Measurements from ENCODE around the gene PRKAG2.
A peak's percentile ranks its signal among the peaks of the same experiment; 100 is the strongest.
"Not testable (repeated sequence)": the region's sequence is repeated elsewhere in the genome, so short reads cannot be mapped to it uniquely, and the experiment has no call there.

The PRKAG2 gene

DNA sequence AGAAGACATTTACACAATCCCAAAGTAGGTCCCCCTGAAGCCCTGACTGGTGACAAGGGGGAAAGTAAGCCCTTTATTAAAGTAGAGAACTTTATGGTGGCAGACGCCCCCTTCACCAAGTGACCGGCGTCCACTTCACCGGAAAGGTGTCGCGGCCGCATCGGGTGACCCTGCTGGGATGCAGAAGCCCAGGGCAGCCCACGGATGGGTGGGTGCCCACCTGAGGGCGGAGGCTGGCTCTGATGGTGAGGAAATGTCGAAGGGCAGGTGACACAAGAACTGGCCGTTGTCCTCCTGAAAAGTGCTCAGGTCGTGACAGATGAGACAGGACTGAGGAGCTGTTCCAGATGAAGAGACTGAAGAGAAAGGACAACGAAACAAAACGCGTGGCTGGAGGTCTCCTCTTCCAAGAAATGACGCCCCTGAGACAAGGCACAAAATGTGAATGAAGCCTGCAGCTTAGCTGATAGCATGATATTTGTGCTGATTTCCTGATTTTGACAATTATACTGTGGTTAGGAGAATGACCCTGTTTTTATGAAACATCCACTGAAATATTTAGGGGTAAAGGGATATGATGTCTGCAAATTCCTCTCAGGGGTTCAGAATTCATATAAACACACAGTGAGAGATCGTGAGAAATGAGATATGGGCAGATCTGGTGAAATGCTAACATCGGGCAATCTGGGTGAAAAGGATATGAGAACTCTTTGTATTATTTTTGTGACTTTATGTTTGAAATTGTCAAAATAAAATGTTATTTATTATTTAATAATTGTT, 123.9 kb downstream of the PRKAG2 start:
- WGBS, 2 experiments = 93 to 96% methylated on average over 19 of the region's 19 CpGs
- H3K9me3 ChIP-seq (ENCODE audit: control insufficient read depth, low read length) = no peaks in the 10 kb centered on the region
- peaks cover 13% of the 10 kb centered on the region for H3K4me1 ChIP-seq (ENCODE audit: control insufficient read depth, insufficient read depth, low read length)
- H3K36me3 ChIP-seq (ENCODE audit: control insufficient read depth, insufficient read depth, low read length) = no peaks in the 10 kb centered on the region
- no peak overlapping the region for H3K27ac ChIP-seq (ENCODE audit: insufficient read depth, low read depth, low read length, poor library complexity, severe bottlenecking)
- no peaks in the 10 kb centered on the region for H3K27me3 ChIP-seq (ENCODE audit: control insufficient read depth, insufficient read depth, low read length, poor library complexity, severe bottlenecking)
- no peak overlapping the region for H3K4me3 ChIP-seq (ENCODE audit: insufficient read depth, low read depth, low read length)

GRCh38 chr7:151752037-151752436, 124.9 kb downstream of the PRKAG2 start:
- H3K27ac ChIP-seq (ENCODE audit: insufficient read depth, low read depth, low read length, poor library complexity, severe bottlenecking) = no peak overlapping the region
- 92 to 96% methylated on average over 8 of the region's 8 CpGs for WGBS, 2 experiments
- H3K4me1 ChIP-seq (ENCODE audit: control insufficient read depth, insufficient read depth, low read length) = peaks cover 10% of the 10 kb centered on the region
- no peaks in the 10 kb centered on the region for H3K36me3 ChIP-seq (ENCODE audit: control insufficient read depth, insufficient read depth, low read length)
- H3K9me3 ChIP-seq (ENCODE audit: control insufficient read depth, low read length) = no peaks in the 10 kb centered on the region
- no peaks in the 10 kb centered on the region for H3K27me3 ChIP-seq (ENCODE audit: control insufficient read depth, insufficient read depth, low read length, poor library complexity, severe bottlenecking)
- no peak overlapping the region for H3K4me3 ChIP-seq (ENCODE audit: insufficient read depth, low read depth, low read length)

- 94 to 97% methylated on average over 15 of the region's 15 CpGs for WGBS, 2 experiments
- H3K27ac ChIP-seq (ENCODE audit: insufficient read depth, low read depth, low read length, poor library complexity, severe bottlenecking) = no peak overlapping the region
- no peaks in the 10 kb centered on the region for H3K27me3 ChIP-seq (ENCODE audit: control insufficient read depth, insufficient read depth, low read length, poor library complexity, severe bottlenecking)
- no peaks in the 10 kb centered on the region for H3K9me3 ChIP-seq (ENCODE audit: control insufficient read depth, low read length)
- no peaks in the 10 kb centered on the region for H3K36me3 ChIP-seq (ENCODE audit: control insufficient read depth, insufficient read depth, low read length)
- H3K4me1 ChIP-seq (ENCODE audit: control insufficient read depth, insufficient read depth, low read length) = peaks cover 2% of the 10 kb centered on the region
- H3K4me3 ChIP-seq (ENCODE audit: insufficient read depth, low read depth, low read length) = no peak overlapping the region
These were observed 128.2 kb downstream of the PRKAG2 start for GRCh38 chr7:151748733-151749132.

- H3K27ac ChIP-seq (ENCODE audit: insufficient read depth, low read depth, low read length, poor library complexity, severe bottlenecking); H3K9me3 ChIP-seq (ENCODE audit: control insufficient read depth, low read length); H3K36me3 ChIP-seq (ENCODE audit: control insufficient read depth, insufficient read depth, low read length); H3K4me1 ChIP-seq (ENCODE audit: control insufficient read depth, insufficient read depth, low read length); H3K4me3 ChIP-seq (ENCODE audit: insufficient read depth, low read depth, low read length); H3K27me3 ChIP-seq (ENCODE audit: control insufficient read depth, insufficient read depth, low read length, poor library complexity, severe bottlenecking): not testable (repeated sequence)
- 93 to 96% methylated on average over 5 of the region's 5 CpGs for WGBS, 2 experiments
These were observed 128.9 kb downstream of the PRKAG2 start for GRCh38 chr7:151748021-151748420.

GRCh38 chr7:151745706-151746105, 131.2 kb downstream of the PRKAG2 start:
- no peak overlapping the region for H3K27ac ChIP-seq (ENCODE audit: insufficient read depth, low read depth, low read length, poor library complexity, severe bottlenecking)
- 86 to 90% methylated on average over 11 of the region's 11 CpGs for WGBS, 2 experiments
- H3K4me3 ChIP-seq (ENCODE audit: insufficient read depth, low read depth, low read length) = no peak overlapping the region
- H3K4me1 ChIP-seq (ENCODE audit: control insufficient read depth, insufficient read depth, low read length) = peaks cover 10% of the 10 kb centered on the region
- H3K36me3 ChIP-seq (ENCODE audit: control insufficient read depth, insufficient read depth, low read length) = no peaks in the 10 kb centered on the region
- no peaks in the 10 kb centered on the region for H3K27me3 ChIP-seq (ENCODE audit: control insufficient read depth, insufficient read depth, low read length, poor library complexity, severe bottlenecking)
- H3K9me3 ChIP-seq (ENCODE audit: control insufficient read depth, low read length) = no peaks in the 10 kb centered on the region

DNA sequence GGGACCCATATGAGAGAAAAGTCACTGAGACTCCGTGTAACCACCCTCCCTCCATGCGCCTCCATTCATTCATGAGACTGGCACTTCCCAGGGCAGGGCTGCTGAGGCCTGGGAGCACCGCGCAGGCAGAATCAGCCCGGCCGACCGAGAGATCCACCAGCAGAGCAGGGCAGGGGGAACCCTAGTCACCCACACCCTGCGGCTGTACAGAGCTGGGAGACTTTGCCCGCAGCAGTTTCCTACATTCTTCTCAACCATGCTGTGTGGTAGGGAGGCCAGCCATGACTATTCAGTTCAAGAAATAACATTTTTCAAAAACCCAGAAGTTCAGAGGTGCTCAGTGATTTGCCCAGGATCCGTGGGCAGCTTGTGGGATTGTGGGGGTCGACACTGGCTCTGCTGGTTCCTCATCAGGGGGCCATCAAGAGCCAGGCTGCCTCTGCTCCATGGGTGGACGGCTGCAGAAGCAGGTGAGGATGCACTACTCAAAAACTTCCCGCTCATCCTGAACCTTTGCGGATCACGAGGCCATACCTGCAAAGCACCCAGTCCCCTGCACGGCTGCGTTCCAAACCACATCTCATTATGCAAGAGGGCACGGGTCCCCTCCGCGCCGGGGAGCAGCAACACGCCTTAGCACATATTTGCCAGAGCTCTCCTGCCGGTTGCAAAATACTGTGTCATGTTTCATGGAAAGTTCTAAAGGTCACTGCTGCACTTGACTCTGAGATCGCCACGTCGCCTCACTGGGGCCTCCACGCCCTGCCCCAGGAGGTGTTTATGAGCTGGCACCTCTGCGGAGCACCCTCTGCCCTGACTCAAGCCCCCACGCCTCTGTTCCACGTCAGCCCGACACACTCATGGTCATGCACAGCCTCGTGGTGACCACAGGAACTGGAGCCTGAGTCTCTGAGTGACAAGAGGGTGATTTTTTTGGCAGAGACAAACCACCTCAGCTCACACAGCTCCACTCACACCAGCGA, 132.0 kb downstream of the PRKAG2 start:
- Histone ChIP-seq H3K4me3 (ENCODE audit: insufficient read depth, low read depth, low read length) (no peak overlapping the region), H3K27ac (ENCODE audit: insufficient read depth, low read depth, low read length, poor library complexity, severe bottlenecking) (no peak overlapping the region), H3K27me3 (ENCODE audit: control insufficient read depth, insufficient read depth, low read length, poor library complexity, severe bottlenecking) (no peaks in the 10 kb centered on the region), H3K36me3 (ENCODE audit: control insufficient read depth, insufficient read depth, low read length) (no peaks in the 10 kb centered on the region), H3K9me3 (ENCODE audit: control insufficient read depth, low read length) (no peaks in the 10 kb centered on the region), H3K4me1 (ENCODE audit: control insufficient read depth, insufficient read depth, low read length) (peaks cover 18% of the 10 kb centered on the region)
- 95 to 96% methylated on average over 33 of the region's 33 CpGs for WGBS, 2 experiments

DNA sequence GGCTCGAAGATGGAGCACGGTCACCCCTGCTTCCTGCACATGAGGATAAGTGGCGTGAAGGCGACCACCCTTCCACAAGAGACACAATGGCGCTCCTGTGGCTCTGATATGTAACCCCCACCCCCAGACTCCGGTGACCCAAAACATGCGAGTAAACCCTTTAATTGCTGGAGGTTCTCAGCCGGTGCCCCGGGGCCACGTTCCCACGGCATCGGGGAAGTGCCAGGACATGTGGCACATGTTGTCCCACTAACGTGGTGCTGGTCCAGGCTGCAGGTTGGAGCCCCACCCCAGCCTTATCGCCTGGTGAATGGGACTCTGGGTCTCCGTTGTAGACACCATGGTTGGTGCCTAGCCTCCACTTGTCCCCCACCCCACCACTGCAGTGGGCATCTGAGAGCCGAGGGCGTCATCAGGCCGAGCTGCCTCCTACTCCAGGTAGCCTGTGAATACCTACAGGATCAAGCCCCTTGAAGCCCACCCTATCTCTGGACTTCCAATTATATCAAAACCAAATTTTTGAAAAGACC, 132.8 kb downstream of the PRKAG2 start:
- Histone ChIP-seq H3K27me3 (ENCODE audit: control insufficient read depth, insufficient read depth, low read length, poor library complexity, severe bottlenecking) (no peaks in the 10 kb centered on the region), H3K27ac (ENCODE audit: insufficient read depth, low read depth, low read length, poor library complexity, severe bottlenecking) (no peak overlapping the region), H3K9me3 (ENCODE audit: control insufficient read depth, low read length) (no peaks in the 10 kb centered on the region), H3K4me1 (ENCODE audit: control insufficient read depth, insufficient read depth, low read length) (peaks cover 21% of the 10 kb centered on the region), H3K4me3 (ENCODE audit: insufficient read depth, low read depth, low read length) (no peak overlapping the region), H3K36me3 (ENCODE audit: control insufficient read depth, insufficient read depth, low read length) (no peaks in the 10 kb centered on the region)
- WGBS, 2 experiments = 93 to 94% methylated on average over 18 of the region's 18 CpGs

GRCh38 chr7:151743481-151743983, 133.4 kb downstream of the PRKAG2 start:
- no peaks in the 10 kb centered on the region for H3K36me3 ChIP-seq (ENCODE audit: control insufficient read depth, insufficient read depth, low read length)
- peak overlapping the region; percentile 17 for H3K27ac ChIP-seq (ENCODE audit: insufficient read depth, low read depth, low read length, poor library complexity, severe bottlenecking)
- H3K9me3 ChIP-seq (ENCODE audit: control insufficient read depth, low read length) = no peaks in the 10 kb centered on the region
- 79 to 80% methylated on average over 10 of the region's 10 CpGs for WGBS, 2 experiments
- no peaks in the 10 kb centered on the region for H3K27me3 ChIP-seq (ENCODE audit: control insufficient read depth, insufficient read depth, low read length, poor library complexity, severe bottlenecking)
- H3K4me3 ChIP-seq (ENCODE audit: insufficient read depth, low read depth, low read length) = no peak overlapping the region
- H3K4me1 ChIP-seq (ENCODE audit: control insufficient read depth, insufficient read depth, low read length) = peaks cover 21% of the 10 kb centered on the region

DNA sequence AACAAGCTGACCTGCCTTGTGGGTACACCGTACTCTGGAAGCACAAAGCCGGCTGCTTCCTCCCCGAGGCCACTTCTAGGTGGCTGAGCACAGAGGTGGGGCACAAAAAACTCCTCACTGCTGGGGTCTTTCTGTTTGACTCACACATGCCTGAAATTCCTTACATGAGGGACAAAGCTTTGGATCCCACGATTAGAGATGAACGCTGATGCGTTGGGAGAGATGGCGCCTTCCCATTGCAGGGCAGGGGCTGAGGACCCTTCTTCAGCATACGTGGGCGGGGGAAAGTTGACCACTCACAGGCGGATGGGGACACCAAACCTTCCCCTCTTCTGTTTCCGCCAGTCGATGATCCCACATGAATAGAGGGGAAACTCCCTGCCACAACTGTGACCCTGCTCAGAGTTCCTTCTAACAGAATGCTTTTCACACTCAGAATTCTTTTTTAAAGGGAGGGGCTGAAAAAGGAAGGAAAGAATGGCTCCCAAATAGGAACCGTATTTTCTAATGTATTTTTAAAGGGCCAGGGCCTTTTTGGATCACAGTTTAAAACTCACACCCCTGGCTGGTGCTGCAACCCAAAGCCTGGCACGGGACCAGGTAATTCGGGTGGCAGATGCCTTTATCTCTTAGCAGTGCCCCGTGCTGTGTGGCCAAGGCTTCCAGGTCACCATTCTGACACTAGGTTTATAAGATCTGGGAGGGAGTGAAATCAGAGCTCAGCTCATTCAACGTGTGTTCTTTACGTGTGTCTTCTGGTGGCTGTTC, 134.0 kb downstream of the PRKAG2 start:
- peak overlapping the region; percentile 17 for H3K27ac ChIP-seq (ENCODE audit: insufficient read depth, low read depth, low read length, poor library complexity, severe bottlenecking)

More for the DNA sequence above, 134.0 kb downstream of the PRKAG2 start:
- Histone ChIP-seq H3K27me3 (ENCODE audit: control insufficient read depth, insufficient read depth, low read length, poor library complexity, severe bottlenecking) (no peaks in the 10 kb centered on the region), H3K9me3 (ENCODE audit: control insufficient read depth, low read length) (no peaks in the 10 kb centered on the region), H3K36me3 (ENCODE audit: control insufficient read depth, insufficient read depth, low read length) (no peaks in the 10 kb centered on the region), H3K4me1 (ENCODE audit: control insufficient read depth, insufficient read depth, low read length) (peaks cover 21% of the 10 kb centered on the region), H3K4me3 (ENCODE audit: insufficient read depth, low read depth, low read length) (no peak overlapping the region)
- WGBS, 2 experiments = 44 to 50% methylated on average over 18 of the region's 18 CpGs

All from ectodermal cell (in vitro differentiated cells).